Stimulated activated CD4-positive, alpha-beta T cell treated with anti-CD3 and anti-CD28 coated beads, TNF-alpha, amount 100 ng/mL, for 1 hour (primary cell): Measurements from ENCODE around the gene GCAT.

ENCODE experiments used
- DNase-seq, 3 donors: peaks; one replicate each; pipeline ENCODE4 v3.0.0-alpha.2; 2020; ENCODE audit warnings: low read depth in 3 of 3, low spot score in 1 of 3

GCAT gene

GRCh38 chr22:37842015-37842793 lies 34.5 kb downstream of the GCAT start:
- no peak for DNase-seq

- DNase-seq = peak in 1 of 3 donors; percentile 38
Observed at GRCh38 chr22:37843741-37844089, 36.0 kb downstream of the GCAT start.

- DNase-seq = no peak
Observed at GRCh38 chr22:37844904-37845329, 37.2 kb downstream of the GCAT start.

DNA sequence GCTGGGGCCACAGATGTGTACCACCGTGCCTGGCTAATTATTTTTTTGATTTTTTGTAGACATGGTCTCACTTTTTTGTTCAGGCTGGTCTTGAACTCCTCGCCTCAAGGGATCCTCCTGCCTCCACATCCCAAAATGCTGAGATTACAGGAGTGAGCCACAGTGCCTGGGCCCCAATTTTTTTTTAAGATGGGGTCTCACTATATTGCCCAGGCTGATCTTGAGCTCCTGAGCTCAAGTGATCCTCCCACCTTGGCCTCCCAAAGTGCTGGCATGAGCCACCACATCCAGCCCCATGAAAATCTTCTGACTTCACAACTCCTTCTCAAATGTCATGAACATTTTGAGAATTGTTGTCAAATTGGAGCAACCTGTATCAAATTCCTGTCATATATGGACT lies 38.7 kb downstream of the GCAT start:
- no peak for DNase-seq

GRCh38 chr22:37848587-37849088 lies 40.9 kb downstream of the GCAT start:
- no peak for DNase-seq

DNA sequence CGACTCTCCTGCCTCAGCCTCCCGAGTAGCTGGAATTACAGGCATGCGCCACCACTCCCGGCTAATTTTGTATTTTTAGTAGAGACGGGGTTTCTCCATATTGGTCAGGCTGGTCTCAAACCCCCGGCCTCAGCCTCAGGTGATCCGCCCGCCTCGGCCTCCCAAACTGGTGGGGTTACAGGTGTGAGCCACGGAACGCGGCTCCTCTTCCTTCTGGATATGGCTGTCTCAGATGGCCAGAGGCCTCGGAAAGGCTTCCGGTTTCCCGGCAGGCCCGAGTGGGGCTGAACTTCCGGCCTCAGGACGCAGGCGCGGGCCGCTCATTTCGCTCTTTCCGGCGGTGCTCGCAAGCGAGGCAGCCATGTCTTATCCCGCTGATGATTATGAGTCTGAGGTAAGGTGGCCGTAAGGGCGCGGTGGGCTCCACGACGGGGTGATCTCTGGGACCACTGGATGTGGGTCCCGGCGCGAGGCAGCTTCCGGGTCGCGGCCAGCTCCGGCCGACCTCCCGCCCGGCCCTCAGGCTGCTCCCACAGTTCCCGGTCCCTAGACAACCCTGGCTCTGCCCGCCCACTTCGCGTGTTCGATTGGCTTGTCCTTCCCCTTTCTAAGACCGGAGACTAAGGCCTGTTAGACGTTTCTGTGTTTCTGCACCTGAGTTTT lies 41.5 kb downstream of the GCAT start, which contains the start of gene EIF3L:
TSS of gene EIF3L (plus strand) at position 331 of the 663 bp plus-strand sequence. CDS start at position 362, 31 bp downstream.
- peak; percentile 59 to 76 (median 72) for DNase-seq

DNA sequence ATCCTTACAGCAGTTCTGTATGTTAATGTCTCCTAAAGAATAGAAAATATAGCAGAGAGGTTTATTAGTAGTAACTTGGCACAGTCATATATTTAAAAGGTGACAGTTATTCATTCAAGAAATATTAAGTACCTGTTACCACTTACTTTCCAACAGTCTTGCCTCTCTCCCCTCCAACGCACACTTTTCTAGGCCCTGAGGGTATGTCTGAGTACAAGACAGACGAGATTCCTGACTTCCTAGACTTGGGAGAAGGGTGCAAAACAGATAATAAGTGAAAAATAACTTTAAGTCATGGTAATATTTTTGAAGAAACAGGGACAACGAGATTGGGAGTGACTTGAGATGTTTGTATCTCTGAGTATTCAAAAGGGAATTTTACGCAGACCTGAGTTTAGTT lies 43.1 kb downstream of the GCAT start:
- DNase-seq = no peak

GRCh38 chr22:37852418-37852817 lies 44.7 kb downstream of the GCAT start:
- DNase-seq = no peak

- no peak for DNase-seq
Observed at GRCh38 chr22:37854946-37855345, 47.2 kb downstream of the GCAT start.

DNA sequence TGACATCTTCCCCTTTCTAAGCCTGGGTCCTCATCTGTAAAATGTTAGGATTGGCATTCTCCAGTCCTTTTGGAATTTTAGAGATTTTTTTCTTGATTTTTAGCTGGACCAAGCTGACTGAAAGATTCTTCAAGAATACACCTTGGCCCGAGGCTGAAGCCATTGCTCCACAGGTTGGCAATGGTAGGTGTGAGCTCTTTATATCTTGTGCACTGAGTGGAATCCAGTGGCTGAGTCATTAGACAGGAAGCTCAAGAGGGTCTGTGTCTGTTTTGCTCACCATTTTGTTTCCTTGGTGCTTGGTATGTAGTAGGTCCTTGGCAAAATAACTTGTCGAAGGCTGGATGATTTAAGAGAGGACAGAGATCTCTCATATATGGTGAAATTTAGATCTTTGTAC lies 47.7 kb downstream of the GCAT start:
- DNase-seq = no peak

GRCh38 chr22:37860796-37861421 lies 53.2 kb downstream of the GCAT start:
- no peak for DNase-seq

GRCh38 chr22:37862570-37863325 lies 55.0 kb downstream of the GCAT start:
- no peak for DNase-seq

DNA sequence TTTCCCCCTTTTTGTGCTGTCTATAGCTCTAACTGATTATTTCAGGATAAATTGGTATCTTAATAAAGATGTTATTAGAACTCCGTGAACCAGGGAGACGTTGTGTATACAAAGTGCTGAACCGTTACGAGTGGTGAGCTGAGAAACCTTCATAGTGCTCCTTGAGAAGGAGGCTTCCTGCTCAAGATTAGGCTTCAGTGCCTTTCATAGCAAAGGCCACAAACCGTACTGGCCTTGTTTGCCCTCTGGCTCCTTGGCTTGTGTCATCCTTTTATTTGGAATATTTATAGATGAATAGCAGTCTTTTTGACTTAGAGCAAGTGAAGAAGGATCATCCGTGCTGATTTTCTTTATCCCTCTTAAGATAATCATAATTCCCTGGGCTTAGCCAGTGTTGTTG lies 57.8 kb downstream of the GCAT start:
- no peak for DNase-seq
